GM10248 (cell line): ENCODE results near the gene PRKCE.

Experiments used
- CTCF ChIA-PET: fragments of 300-600 bp; sonication (Branson Sonifier 250); formaldehyde crosslinking; extraction: SDS; loops from one replicate; lab custom pipeline; 2021; ENCODE audit warnings: antibody characterized with exemption; lab: Yijun Ruan, JAX
- POLR2A ChIA-PET: fragments of 350-650 bp; sonication (Branson Sonifier 250); formaldehyde crosslinking; extraction: SDS; loops from one replicate; lab custom pipeline; 2020; ENCODE audit warnings: antibody characterized with exemption; lab: Yijun Ruan, JAX
- DNase-seq: peaks from one replicate; pipeline ENCODE4 v3.0.0; 2012; ENCODE audit errors: extremely low spot score
- TF ChIP-seq, protein P1 (sequence below): IDR thresholded peaks from 2 replicates; pipeline ENCODE4 v1.5.1; 2012; ENCODE audit warnings: mild to moderate bottlenecking, low read depth; ENCODE audit errors: extremely low read depth, missing control alignments, control extremely low read depth

The PRKCE gene

DNA sequence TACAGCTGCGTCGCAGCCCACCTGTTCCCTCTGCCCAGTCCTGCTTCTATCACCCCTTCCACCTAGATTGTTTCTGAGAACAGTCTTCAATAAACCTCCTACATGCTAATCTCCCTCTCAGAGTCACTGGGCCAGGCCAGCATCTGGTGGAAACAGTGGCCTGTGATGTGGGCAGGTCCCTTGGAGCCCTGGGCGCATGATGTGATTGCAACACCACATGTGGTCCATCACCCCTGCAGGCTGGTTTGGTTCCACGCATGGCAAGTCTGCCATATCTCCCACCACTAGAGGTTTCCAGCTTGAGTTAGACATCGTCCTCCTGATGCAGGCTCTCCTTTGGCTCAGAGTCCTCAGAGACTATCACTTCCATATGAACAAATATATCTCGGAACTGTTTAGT, 83.5 kb downstream of the PRKCE start:
- DNase-seq, result no peak
- TF ChIP-seq, protein P1, sequence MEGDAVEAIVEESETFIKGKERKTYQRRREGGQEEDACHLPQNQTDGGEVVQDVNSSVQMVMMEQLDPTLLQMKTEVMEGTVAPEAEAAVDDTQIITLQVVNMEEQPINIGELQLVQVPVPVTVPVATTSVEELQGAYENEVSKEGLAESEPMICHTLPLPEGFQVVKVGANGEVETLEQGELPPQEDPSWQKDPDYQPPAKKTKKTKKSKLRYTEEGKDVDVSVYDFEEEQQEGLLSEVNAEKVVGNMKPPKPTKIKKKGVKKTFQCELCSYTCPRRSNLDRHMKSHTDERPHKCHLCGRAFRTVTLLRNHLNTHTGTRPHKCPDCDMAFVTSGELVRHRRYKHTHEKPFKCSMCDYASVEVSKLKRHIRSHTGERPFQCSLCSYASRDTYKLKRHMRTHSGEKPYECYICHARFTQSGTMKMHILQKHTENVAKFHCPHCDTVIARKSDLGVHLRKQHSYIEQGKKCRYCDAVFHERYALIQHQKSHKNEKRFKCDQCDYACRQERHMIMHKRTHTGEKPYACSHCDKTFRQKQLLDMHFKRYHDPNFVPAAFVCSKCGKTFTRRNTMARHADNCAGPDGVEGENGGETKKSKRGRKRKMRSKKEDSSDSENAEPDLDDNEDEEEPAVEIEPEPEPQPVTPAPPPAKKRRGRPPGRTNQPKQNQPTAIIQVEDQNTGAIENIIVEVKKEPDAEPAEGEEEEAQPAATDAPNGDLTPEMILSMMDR, result no peak
- CTCF ChIA-PET, result interaction anchor here (1.4 to 3.9 kb wide), 2 partner anchors 11 to 33 kb away, joined by 4 to 16 read pairs; no protein-coding TSS in a partner anchor
- POLR2A ChIA-PET, result no interaction called here

DNA sequence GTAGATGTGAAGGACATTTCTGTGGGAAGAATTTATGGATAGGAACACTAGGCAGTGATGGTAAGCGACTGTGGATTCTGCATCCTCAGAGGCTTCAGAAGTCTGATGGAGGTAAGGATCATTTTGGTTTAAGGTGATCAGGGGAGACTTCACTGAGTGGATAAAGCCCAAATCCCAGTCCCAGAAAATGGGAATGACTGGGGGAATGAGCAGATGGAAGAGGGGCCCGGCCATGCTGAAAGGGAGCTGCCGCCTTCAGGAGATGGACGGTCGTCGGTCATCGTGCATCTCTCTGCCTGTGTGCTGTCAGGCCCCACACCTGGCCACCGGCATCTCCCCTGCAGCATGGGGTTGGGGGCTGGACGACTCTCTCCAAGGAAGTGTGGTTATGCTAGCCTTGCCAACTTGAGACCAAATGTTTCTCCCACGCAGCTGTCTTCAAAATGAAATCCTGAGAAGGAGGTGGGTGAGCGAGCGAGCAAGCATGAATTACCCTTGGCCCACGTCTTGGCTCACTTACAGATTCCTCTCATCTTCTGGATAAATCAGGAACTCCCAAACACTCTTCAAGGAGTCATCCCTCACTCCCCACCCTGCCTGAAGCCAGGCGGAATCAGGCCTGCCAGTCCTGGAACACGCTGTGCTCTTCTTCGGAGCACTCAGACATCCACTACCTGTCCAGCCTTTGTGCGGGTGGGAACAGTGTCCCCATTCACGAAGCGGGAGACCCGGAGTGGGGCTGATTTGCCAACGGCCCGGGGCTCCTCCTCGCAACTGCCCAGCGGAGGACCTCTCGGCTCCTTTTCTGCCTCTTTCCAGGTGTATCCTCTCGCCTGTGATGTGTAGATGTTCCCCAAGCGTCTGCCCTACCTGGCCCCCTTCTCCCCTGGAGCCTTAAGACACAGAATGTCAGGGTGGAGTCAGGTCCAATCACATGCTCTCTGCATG, 85.6 kb downstream of the PRKCE start:
- no peak for DNase-seq
- CTCF ChIA-PET, result interaction anchor here (3.9 to 4.6 kb wide), 2 partner anchors 7 to 13 kb away, joined by 16 to 25 read pairs; no protein-coding TSS in a partner anchor
- TF ChIP-seq, protein P1, result no peak
- POLR2A ChIA-PET, result no interaction called here

DNA sequence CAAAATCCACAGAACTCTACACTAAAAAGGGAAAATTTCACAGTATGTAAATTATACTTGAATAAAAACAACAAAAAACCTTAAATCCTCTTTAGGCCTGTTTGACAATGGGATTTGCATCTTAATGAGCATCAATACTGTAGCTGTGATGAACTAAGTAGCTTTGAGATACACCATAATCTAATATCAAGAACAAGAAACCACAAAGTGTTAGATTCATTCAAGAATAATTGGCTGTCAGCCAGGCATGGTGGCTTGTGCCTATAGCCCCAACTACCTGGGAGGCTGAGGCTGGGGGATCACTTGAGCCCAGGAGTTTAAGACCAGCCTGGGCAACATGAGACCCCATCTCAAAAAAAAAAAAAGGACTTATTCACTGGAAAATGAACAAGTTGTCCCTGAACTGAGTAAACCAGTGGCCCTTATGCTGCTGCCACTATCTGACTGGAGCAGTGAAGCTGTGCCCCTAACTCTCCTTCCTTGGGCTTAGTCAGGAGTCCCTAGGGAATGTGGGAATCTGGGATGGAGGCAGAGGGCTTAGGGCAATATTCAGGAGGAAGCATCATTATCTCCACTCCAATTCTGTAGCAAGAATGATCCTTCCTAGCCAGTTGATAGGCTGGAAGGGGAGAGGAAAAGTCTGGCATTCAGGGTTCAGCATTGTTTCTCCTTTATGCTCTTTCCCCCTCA, 88.5 kb downstream of the PRKCE start:
- DNase-seq, result no peak
- TF ChIP-seq, protein P1, result no peak

DNA sequence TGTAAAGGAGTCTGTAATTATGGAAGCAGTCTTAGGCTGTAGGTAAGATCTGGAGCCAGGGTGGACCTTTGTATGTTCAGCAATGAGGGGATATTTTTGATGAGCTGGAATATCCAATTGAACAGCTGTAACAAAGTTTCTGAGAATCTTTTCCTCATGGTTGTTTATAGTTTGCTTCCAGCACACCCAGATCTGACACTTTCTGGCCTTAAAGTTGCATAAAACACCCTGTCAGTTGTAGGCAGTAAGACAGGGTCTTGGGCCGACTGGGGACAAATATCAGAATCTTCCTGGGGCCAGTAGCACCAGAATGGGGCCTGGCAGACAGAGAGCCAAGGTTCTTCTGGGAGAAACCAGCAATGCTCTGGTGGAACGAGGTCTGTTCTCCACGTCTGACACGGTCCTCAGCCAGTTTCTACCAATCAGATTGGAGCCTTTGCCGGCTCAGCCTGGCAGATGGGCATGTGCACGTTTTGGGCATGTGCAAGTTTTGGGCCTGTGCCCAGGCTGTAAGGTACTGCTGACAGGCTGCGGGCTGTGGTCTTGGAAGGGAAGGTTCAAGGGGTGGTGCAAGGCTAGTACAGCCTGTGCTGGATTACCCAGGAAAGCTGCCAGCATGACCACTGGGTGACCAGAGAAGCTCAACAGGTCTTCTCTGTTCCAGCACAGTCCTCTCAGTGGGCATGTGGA, 89.8 kb downstream of the PRKCE start:
- DNase-seq, result no peak
- TF ChIP-seq, protein P1, result no peak
- ChIA-PET CTCF (interaction anchor here (1.1 to 4.6 kb wide), 2 partner anchors 11 to 21 kb away, joined by 3 to 25 read pairs; no protein-coding TSS in a partner anchor), POLR2A (no interaction called here)

More for the DNA sequence above, 88.5 kb downstream of the PRKCE start:
- ChIA-PET CTCF (interaction anchor here (2.0 to 4.6 kb wide), 2 partner anchors 10 to 51 kb away, joined by 5 to 25 read pairs; no protein-coding TSS in a partner anchor), POLR2A (interaction anchor here (1.2 kb wide), 1 partner anchor 41 kb away, joined by 4 read pairs; no protein-coding TSS in a partner anchor)

DNA sequence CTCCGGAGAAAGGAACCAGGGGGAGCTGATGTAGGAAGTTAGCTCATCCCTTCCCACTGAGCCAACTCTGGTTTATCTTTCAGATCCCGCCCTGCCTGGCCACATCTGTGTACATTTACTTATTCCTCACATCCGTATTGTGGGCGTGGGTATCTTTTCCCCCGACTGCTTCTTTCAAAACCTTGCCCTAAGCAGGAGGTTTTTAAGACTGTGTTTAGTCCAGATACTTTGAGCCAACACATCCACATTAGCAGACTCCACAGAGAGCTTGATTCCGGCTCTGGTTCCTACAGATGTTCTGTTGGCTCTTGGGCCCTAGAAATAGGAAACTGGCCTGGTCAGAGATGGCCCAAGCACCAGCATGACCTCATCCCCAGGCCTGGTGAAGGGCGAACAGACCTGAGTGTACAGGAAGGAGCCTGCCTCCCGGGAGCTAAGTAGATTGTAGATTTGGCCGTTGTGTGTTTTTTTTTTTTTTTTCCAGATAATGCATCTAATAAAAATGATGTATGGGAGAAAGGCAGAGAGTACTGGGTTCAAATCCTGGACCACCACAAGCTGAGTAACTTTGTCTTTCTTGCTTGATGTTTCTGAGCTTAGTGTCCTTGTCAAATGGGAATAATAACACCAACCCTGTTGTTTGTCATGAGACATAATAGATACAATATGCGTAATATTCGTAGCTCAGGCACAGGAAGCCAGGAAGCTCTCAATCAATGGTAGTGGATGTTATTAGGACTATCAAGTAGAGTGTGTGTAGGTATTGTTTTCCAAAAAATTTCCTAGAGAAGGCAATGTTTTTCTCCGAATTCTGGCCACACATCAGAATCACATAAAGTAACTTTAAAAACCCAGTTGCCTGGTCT, 92.3 kb downstream of the PRKCE start:
- CTCF ChIA-PET, result interaction anchor here (0.8 to 1.7 kb wide), 4 partner anchors 10 to 19 kb away, joined by 3 to 6 read pairs (median 4); no protein-coding TSS in a partner anchor
- no peak for DNase-seq
- TF ChIP-seq, protein P1, result no peak
- POLR2A ChIA-PET, result interaction anchor here (0.6 to 0.7 kb wide), 2 partner anchors 9 to 18 kb away, joined by 3 read pairs; no protein-coding TSS in a partner anchor
